NCI-H2196 treated with DMSO at 0.1 percent for 48 hours (cell line): ENCODE data around the gene FXYD5.

Experiments used
- DNase-seq: peaks from one replicate; lab custom pipeline; 2025; ENCODE audit not compliant: unreplicated experiment; lab: John Stamatoyannopoulos, UW

FXYD5 gene

DNA sequence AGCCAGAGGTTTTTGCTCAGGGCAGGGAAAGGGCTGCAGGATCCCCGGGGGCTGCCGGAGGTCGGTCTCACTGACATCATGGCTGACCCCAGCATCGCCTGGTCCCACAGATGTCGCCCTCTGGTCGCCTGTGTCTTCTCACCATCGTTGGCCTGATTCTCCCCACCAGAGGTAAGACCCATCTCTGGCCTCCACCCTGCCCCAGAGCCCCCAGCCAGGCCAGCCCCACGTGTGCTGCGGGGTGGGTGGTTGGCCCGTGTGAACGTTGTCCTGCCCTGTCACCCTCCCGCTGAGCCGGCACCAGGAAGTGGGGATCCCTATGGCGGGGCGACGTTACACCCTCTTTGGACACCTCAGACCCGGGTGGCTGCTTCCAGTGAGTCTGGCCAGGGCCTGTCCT lies 906 bp downstream of the FXYD5 start:
- DNase-seq: no peak

DNA sequence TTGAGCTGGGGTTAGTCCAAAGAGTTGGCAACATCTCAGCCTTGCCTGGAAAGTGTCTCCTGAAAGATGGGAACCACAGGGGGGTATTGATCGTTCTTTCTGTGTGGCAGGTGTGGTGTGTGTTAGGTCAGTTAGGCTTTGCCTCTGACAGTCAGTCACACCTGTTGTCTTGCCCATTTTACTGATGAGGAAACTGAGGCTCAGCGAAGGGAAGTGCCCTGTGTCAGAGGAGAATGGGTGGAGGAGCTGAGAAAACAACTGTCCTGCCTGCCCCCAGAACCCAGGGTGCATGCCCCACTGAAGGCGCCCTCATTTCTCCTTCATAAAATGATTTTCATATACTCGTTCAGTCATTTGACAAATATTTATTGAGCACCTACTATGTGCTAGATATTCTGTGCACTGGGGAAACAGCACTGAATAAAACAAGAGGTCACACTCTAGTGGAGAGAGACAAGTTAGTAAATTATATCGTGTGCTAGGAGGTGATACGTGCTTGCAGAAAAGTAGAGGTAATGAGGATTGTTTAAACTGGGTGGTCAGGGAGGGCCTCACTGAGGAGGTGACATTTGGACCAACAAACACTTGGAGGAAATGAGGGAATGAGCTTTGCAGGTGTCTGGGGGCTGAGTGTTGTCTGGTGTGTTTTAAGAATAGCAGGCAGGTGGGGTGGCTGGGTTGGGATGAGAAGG lies 1.6 kb downstream of the FXYD5 start:
- DNase-seq: no peak

DNA sequence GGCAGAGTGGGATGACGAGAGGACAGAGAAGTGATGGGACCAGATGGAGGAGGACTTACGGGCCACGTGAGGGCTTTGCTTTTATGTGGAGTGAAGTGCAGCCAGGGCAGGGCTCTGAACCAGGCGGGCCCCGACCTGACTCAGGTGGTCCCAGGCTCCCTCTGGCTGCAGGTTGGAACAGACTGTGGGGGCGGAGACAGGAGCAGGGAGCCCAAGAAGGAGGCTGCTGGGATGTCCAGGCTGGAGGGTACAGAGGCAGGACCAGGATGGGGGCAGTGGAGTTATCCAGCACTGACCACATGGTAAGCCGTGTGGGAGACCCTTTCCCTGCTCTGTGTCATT lies 2.1 kb downstream of the FXYD5 start:
- no peak for DNase-seq

DNA sequence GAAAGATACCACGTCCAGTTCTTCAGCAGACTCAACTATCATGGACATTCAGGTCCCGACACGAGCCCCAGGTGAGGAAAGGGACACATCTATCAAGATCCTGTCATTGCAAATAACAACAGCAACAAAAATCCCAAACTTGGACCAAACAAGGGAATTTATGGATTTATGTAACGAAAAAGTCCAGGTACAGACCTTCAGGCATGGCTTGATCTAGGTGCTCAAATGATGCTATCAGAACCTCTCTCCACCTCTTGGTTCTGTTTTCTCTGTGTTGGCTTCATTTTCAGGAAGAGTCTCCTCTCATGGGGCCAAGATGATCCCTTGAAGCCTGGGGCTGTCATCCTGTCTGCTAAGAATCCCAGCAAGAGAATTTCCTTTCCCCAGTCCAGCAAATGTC lies 2.9 kb downstream of the FXYD5 start:
- no peak for DNase-seq

DNA sequence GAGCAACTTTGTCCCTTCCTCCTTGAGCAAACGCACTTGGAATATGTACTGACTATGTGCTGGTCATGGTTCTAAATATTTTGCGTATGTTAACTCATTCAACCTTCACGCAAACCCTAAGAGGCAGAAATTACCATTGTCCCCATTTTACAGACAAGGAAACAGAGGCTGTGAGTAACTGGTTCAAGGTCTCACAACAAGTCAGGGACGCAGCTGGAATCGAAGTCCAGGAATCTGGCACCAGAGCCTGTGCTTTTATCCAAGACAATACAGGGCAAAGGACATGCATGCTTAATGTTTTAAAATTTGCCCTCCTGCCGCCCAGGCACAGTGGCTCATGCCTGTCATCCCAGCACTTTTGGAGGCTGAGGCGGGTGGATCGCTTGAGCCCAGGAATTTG lies 5.1 kb downstream of the FXYD5 start:
- no peak for DNase-seq

DNA sequence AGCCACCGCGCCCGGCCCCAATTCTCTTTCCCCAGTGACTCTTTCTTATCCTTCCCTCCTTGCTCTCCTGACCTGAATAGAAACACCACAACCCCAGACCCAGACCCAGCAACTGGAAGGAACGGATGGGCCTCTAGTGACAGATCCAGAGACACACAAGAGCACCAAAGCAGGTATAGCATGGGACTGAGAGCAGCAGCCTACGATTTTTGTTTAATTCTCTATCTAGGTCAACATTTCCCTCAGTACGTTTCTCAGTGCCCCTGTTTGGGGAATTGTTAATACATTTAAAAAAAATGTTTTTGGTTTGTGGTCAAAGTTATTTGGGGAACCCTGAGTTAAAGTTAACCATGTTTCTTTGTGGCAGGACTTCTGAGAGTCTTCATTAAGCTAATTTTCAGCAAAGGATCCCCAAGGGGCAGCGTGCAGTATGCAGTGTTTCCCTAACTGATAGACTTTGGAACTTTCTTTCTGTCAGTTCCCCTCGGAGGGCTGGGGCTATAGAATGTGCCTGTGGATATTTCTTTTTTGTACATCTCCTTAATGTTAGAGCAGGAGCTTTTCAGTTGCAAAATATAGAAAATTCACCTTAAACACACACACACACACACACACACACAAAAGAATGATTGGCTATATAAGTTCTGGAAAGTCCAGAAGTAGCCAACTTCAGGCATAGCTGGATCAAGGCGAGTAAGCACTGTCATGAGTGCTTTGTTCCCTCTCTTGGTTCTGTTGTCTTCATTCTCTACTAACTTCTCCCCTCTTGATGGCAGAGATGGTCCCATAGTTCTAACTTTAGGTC lies 6.3 kb downstream of the FXYD5 start:
- DNase-seq: no peak

DNA sequence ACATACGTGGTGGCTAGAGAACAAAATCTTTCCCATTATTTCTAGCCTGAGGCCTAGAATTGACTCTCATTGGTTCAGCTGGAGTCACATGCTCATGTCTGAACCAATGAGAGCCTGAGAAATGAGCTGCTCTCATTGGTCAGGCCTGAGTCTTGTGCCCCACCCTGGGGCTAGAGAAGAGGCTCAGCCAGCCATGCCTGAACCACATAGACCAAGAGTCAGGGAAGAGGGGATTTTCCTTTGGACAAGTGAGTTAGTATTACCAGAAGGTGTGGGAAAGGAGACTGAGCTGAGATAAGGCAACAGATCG lies 6.9 kb downstream of the FXYD5 start:
- DNase-seq: no peak

DNA sequence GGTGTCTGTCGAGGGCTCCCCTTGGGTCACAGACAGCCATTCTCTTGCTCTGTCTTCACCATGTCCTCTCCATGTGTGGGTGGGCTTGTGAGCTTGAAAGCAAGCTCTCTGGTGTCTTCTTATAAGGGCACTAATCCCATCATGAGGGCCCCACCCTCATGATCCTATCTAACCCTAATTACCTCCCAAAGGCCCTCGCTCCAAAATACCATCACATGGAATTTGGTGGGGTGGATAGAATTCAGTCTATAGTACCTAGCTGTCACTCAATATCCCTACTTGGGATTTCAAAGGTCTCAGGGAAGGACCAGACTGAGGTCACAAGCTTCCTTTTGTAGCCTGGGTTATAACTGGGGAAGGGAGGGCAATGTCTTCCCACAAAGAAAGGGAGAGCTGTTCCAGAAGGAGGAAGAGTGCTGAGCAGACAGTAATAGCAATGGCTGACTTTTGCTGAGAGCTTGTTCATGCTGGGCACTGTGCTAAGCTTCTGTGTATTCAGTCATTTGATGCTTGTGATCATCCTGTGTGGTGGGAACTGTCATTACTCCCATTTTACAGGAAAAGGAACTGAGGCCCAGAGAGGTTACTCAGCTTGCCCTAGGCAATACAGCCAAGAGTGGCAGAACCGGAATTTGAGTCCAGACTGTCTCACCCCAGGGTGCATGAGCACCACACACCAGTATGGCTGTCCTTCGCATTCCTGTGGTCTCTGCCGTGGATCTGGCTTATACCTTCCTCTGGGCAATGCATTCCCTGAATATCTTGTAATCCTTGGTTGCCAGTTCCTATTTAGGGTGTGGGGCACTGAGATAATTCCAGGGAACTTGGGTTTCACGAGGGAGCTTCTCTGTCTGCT lies 8.2 kb downstream of the FXYD5 start:
- no peak for DNase-seq

DNA sequence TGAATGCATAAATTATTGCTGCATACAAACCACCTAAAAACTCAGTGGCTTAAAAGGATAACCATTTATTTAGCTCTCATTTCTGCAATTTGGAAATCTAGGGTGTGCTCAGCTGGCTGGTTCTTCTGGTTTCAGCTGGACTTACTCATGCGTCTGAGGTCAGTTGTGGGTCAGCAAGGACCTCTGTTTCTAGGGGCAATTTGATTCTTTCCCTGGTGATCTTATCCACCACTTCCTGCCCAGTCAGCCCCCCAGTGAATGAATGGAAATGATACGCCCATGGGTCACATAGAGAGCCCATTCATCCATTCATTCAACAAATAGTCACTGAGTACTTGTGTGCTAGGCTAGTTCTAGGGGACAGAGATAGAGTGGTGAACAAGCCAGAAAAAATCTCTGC lies 9.9 kb downstream of the FXYD5 start:
- DNase-seq: no peak

DNA sequence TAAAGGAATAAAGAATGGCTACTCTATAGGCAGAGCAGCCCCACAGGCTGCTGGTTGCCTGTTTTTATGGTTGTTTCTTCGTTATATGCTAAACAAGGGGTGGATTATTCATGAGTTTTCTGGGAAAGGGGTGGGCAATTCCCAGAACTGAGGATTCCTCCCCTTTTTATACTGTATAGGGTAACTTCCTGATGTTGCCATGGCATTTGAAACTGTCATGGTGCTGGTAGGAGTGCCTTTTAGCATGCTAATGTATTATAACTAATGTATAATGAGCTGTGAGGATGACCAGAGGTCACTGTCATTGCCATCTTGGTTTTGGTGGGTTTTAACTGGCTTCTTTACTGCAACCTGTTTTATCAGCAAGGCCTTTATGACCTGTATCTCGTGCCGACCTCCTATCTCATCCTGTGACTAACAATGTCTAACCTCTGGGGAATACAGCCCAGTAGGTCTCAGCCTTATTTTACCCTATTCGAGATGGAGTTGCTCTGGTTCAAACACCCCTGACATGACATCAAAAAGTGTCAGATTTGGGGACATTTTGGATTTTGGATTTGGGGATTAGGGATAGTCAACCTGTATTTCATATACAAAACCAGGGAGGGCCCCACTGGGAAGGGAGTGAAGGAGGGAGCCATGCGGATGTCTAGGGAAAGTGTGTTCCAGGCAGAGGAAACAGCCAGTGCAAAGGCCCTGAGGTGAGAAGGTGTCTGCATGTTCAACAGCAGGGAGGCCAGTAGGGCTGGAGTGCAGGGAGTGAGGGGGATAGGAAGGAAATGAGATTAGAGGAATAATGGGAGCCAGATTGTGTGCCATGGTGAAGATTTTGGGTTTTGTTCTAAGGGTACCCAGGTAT lies 10.9 kb downstream of the FXYD5 start:
- no peak for DNase-seq

DNA sequence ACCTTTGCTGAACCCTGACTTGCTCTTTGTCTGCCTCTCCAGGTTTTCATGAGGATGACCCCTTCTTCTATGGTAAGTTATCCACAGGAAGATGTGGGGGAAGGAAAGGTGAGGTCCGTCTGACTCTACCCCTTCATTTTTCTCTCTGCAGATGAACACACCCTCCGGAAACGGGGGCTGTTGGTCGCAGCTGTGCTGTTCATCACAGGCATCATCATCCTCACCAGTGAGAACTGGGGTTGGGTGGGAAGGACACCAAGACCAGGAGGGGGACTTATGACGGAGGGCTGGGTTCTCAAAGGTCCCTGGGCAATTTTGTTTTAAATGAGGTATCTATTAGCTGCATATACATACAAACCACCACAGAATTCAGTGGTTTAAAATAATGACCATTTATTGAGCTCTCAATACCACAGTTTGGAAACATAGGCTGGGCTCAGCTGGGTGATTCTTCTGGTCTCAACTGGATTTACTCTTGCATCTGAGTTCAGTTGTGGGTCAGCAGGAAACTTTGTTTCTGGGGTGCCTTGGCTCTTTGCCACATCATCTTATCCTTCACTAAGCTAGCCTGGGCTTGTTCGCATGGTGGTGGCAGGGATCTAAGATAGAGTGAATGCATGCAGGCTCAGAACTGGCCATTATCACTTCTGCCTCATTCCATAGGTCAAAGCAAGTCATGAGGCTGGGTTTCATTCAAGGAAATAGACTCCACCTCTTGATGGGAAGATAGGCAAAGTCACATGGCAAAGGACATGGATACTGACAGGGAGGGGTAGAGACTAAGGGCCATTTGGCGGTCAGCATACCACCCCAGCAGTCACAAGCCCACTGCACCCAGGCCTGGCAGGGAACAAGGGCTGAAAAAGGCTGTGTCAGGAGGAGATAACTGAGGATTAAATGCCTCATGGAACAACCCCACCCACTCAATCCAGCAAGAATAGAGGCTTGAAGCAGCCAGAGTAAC lies 11.8 kb downstream of the FXYD5 start:
- no peak for DNase-seq

DNA sequence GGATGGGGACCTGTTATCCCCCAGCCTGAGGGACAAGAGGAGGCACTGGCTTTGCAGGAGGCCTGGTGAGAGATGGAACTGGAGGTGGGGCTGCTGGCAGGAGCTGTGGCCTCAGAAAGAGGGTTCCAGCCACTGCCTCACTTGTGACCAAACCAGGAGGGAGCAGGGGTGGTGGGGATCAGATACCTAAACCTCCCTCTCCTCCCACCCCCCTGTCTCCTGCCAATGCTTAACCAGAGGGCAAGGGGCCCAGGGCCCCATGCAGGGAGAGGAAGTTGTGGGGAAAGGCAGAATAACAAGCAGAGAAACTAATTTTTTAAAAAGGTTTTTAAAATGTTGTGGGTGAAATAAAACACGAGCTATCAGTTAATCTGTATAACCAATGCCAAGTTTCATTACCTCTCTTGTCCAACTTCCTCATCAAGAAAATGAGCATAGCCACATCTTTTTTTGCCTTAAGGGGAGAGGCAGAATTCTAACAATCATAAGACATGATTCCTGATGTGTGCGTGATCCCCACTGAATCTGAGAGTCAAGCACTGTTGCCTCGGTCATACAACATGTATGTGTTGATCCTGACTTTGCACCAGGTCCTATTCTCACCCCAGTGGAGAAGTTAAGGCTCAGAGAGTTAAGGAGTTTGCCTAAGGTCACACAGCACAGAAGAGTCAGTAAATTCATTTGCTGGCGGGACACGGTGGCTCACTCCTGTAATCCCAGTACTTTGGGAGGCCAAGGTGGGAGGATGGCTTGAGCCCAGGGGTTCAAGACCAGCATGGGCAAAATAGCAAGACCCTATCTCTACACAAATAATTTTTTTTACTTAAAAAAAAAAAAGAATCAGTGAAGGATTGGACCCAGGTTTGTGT lies 12.9 kb downstream of the FXYD5 start:
- no peak for DNase-seq

DNA sequence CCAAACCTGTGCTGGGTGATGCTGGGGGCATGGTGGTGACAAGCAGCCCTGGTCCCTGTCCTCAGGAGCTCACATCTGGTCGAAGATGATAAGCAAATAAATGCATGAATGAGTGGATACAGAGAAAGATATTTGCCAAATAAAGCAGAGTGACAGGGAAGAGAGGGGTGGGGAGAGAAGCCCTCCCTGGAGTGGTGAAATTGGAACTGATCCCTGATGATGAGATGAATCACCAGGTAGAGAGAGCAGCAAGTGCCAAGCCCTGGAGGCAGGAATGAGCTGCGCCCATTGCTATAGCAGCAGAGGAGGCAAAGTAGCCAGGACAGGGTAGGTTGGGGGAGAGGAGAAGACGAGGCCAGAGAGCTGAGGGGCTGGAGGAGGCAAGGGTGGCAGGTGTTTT lies 13.7 kb downstream of the FXYD5 start:
- no peak for DNase-seq

DNA sequence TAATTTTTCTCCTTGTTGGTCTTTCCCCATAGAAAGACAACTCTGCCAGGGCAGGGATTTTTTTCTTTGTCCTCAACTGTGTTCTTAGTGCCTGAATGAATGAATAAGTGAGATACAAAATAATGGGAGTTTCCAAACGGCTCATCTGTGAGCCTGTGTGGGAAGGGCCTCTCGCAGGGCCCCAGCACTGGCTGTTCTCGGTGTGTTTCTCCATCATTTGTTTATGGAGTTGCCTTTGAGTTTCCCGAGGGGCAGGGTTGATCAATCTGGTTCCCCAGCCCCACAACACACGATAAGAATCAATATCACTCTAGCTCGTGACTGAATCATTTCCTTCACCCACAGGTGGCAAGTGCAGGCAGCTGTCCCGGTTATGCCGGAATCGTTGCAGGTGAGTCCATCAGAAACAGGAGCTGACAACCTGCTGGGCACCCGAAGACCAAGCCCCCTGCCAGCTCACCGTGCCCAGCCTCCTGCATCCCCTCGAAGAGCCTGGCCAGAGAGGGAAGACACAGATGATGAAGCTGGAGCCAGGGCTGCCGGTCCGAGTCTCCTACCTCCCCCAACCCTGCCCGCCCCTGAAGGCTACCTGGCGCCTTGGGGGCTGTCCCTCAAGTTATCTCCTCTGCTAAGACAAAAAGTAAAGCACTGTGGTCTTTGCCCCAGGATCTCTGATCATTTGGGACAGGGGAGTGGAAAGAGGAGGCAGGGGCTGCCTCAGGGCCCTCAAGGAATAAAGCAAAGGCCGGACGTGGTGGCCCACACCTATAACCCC lies 14.9 kb downstream of the FXYD5 start:
- DNase-seq: no peak

DNA sequence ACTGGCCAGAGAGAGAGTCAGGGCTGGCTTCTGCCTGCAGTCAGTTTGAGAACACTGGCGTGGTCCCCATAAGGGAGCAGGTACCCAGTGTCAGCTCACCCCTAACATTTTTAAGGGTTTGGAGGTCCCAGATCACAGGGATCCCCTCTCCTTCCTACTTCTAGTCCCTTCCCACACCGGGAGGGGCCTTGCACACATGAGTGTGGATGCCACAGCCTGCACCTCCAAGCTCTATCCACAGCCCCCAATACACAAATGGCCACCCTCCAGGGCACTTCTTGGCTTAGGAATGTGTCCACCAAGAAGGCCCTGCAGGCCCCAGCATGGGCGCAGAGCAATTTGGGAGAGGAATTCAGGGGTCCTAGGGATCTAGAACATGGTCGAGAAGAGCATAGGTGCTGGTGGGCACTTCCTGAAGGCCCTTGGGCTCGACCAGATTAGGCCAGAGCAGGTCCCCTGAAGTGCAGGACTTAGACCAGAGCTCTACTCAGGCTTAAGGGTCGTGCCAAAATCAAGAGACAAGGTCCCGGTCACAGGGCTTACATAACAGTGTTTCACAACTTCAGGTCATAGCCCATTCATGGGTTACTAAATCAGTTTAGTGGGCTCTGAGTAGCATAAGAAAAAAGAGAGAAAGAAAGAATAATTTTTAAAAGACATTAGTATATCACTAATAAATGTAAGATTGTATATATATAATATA lies 16.0 kb downstream of the FXYD5 start:
- no peak for DNase-seq

DNA sequence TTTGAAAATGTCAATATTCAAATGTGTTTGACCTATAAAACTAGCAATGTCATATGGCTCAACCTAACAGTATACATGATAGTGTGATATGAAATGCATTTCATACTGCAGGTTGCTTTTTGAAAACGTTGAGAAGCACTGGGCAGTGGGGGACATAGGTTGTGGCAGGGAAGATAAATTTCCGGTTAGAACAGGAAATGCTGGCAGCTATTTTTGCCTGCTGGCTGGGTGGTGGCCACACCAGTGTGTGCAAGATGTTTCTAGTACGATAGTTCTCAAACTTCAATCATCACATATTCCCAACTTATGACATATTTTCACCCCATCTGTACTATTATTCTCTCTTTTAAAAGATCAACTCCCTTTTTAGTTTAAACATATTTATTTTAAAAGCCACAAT lies 17.2 kb downstream of the FXYD5 start:
- DNase-seq: no peak

DNA sequence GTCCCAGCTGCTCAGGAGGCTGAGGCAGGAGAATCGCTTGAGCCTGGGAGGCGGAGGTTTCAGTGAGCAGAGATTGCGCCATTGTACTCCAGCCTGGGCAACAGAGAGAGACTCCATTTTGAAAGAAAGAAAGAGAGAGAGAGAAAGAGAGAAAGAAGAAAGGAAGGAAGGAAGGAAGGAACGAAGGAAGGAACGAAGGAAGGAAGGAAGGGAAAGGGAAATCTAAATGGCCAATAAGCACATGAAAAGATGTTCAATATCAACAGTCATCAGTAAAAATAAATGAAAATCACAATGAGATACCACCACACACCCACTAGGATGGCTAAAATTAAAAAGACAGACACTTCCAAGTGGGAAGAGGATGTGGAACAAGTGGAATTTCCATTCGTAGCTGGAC lies 19.7 kb downstream of the FXYD5 start:
- no peak for DNase-seq

DNA sequence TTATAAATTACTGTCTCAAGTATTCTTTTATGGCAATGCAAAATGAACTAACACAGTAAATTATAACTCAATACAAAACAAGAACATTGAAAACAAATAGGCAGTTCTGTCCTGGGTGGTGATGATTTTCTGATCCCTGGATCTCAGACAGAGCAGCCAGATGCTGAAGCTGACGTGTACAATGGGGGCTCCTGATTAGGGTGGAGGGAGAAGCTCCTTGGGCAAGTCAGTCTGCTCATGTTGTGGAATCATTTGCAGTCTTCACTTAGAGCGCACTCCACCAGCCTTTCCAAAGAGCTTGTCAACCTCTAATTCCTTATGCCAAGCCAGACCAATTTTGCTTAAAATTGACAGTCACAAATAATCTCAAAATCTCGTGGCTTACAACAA lies 21.6 kb downstream of the FXYD5 start:
- no peak for DNase-seq
